ENCODE measurements around the gene RPS27. TPM values are rescaled to one million over a fixed set of nuclear protein-coding genes. Genes with fewer than 3 reads are reported as not detected.

The RPS27 gene
- total and polyA plus RNA-seq, 2 of the 13 experiments (the other 11 are each of a cell fraction or from before 2014, with no cell fraction given): 3,737 to 9,964 TPM

GRCh38 chr1:153963030-153963849 is 27.3 kb upstream of the RPS27 start, which contains the start of gene SLC39A1 (continued):
- TF ChIP-seq SKIL (CRISPR knock-in tag; IDR thresholded peaks at IDR 0.05; ENCODE audit: borderline replicate concordance) (no peak), ZBTB46 (CRISPR knock-in tag; IDR thresholded peaks at IDR 0.05; ENCODE audit: borderline replicate concordance) (no peak), ZNF619 (CRISPR knock-in tag; IDR thresholded peaks at IDR 0.05) (no peak), GTF2F1 (IDR thresholded peaks at IDR 0.05; ENCODE audit: low read length) (no peak), CREM (IDR thresholded peaks at IDR 0.05) (peak; percentile 83), CREM (CRISPR knock-in tag; IDR thresholded peaks at IDR 0.05) (no peak), ZNF546 (CRISPR knock-in tag; conservative IDR thresholded peaks at IDR 0.05) (no peak), ZNF598 (CRISPR knock-in tag; IDR thresholded peaks at IDR 0.05; ENCODE audit: borderline replicate concordance) (no peak), SALL1 (CRISPR knock-in tag; IDR thresholded peaks at IDR 0.05) (no peak), ZBTB8A (CRISPR knock-in tag; IDR thresholded peaks at IDR 0.05; ENCODE audit: borderline replicate concordance, low read depth) (no peak), ISL2 (CRISPR knock-in tag; IDR thresholded peaks at IDR 0.05) (no peak), SMYD3 (CRISPR knock-in tag; IDR thresholded peaks at IDR 0.05) (no peak), JUNB (CRISPR knock-in tag; IDR thresholded peaks at IDR 0.05; ENCODE audit: borderline replicate concordance) (no peak), ZNF354B (CRISPR knock-in tag; IDR thresholded peaks at IDR 0.05) (no peak), ZFY (CRISPR knock-in tag; IDR thresholded peaks at IDR 0.05) (peak; percentile 86), CHD4 (IDR thresholded peaks at IDR 0.05; ENCODE audit: borderline replicate concordance, low read length) (no peak), ZNF296 (CRISPR knock-in tag; conservative IDR thresholded peaks at IDR 0.05) (no peak), HNRNPK (IDR thresholded peaks at IDR 0.05; ENCODE audit: low read depth, low read length, poor library complexity, severe bottlenecking) (no peak), ZBTB7A (CRISPR knock-in tag; IDR thresholded peaks at IDR 0.05) (peak; percentile 90), U2AF1 (optimal IDR thresholded peaks at IDR 0.05; ENCODE audit: low read depth, low read length) (no peak), ZMYM4 (CRISPR knock-in tag; IDR thresholded peaks at IDR 0.05) (peak; percentile 42), ZNF3 (CRISPR knock-in tag; IDR thresholded peaks at IDR 0.05) (no peak), MLX (CRISPR knock-in tag; IDR thresholded peaks at IDR 0.05) (no peak), MXI1 (IDR thresholded peaks at IDR 0.05; ENCODE audit: borderline replicate concordance, low read depth, low read length) (peak; percentile 60; the same call in 1 of the 3 replicates), ZNF24 (IDR thresholded peaks at IDR 0.05) (no peak), ZBTB2 (CRISPR knock-in tag; IDR thresholded peaks at IDR 0.05; ENCODE audit: low read depth) (no peak)
